ENCODE results near the gene C3AR1.
"Not testable (repeated sequence)": the region's sequence is repeated elsewhere in the genome, so short reads cannot be mapped to it uniquely, and the experiment has no call there.

C3AR1 gene

GRCh38 chr12:8065991-8066594 lies at the start of gene C3AR1:
C3AR1 (minus strand) TSS chr12:8066359; CDS start chr12:8060185, 6,174 bp downstream.
- no peak for DNase-seq (ENCODE audit: low read depth in 3 of 3)

- DNase-seq (ENCODE audit: low read depth in 3 of 3) = not testable (repeated sequence)
Observed at GRCh38 chr12:8113117-8113516, 47.0 kb upstream of the C3AR1 start.

GRCh38 chr12:8108808-8109398 lies 42.7 kb upstream of the C3AR1 start:
- peak; percentile 45 to 77 (median 65) for DNase-seq (ENCODE audit: low read depth in 3 of 3)

- DNase-seq (ENCODE audit: low read depth in 3 of 3) = no peak
Observed at GRCh38 chr12:8099235-8099634, 33.1 kb upstream of the C3AR1 start.

GRCh38 chr12:8096281-8096915 lies 30.2 kb upstream of the C3AR1 start:
- no peak for DNase-seq (ENCODE audit: low read depth in 3 of 3)

GRCh38 chr12:8093291-8093690 lies 27.1 kb upstream of the C3AR1 start:
- no peak for DNase-seq (ENCODE audit: low read depth in 3 of 3)

GRCh38 chr12:8089716-8090115 lies 23.6 kb upstream of the C3AR1 start:
- no peak for DNase-seq (ENCODE audit: low read depth in 3 of 3)

- DNase-seq (ENCODE audit: low read depth in 3 of 3) = not testable (repeated sequence)
Observed at GRCh38 chr12:8089277-8089676, 23.1 kb upstream of the C3AR1 start.

GRCh38 chr12:8088574-8088973 lies 22.4 kb upstream of the C3AR1 start:
- DNase-seq (ENCODE audit: low read depth in 3 of 3) = peak in 1 of 3 experiments; percentile 16

GRCh38 chr12:8087666-8088065 lies 21.5 kb upstream of the C3AR1 start:
- no peak for DNase-seq (ENCODE audit: low read depth in 3 of 3)

- DNase-seq (ENCODE audit: low read depth in 3 of 3) = peak in 1 of 3 experiments; percentile 35
Observed at GRCh38 chr12:8084351-8084750, 18.2 kb upstream of the C3AR1 start.

GRCh38 chr12:8082808-8083100 lies 16.6 kb upstream of the C3AR1 start:
- DNase-seq (ENCODE audit: low read depth in 3 of 3) = no peak

GRCh38 chr12:8081251-8081920 lies 15.2 kb upstream of the C3AR1 start:
- DNase-seq (ENCODE audit: low read depth in 3 of 3) = peak in 1 of 3 experiments; percentile 18

GRCh38 chr12:8080120-8080519 lies 14.0 kb upstream of the C3AR1 start:
- no peak for DNase-seq (ENCODE audit: low read depth in 3 of 3)

GRCh38 chr12:8078916-8079315 lies 12.8 kb upstream of the C3AR1 start:
- DNase-seq (ENCODE audit: low read depth in 3 of 3) = no peak

GRCh38 chr12:8078398-8078797 lies 12.2 kb upstream of the C3AR1 start:
- peak; percentile 33 to 37 (median 35) for DNase-seq (ENCODE audit: low read depth in 3 of 3)

- DNase-seq (ENCODE audit: low read depth in 3 of 3) = no peak
Observed at GRCh38 chr12:8077207-8077606, 11.0 kb upstream of the C3AR1 start.

GRCh38 chr12:8076366-8076765 lies 10.2 kb upstream of the C3AR1 start:
- no peak for DNase-seq (ENCODE audit: low read depth in 3 of 3)

GRCh38 chr12:8075935-8076334 lies 9.8 kb upstream of the C3AR1 start:
- DNase-seq (ENCODE audit: low read depth in 3 of 3) = no peak

GRCh38 chr12:8071820-8072219 lies 5.7 kb upstream of the C3AR1 start:
- DNase-seq (ENCODE audit: low read depth in 3 of 3) = not testable (repeated sequence)

GRCh38 chr12:8069582-8069981 lies 3.4 kb upstream of the C3AR1 start:
- DNase-seq (ENCODE audit: low read depth in 3 of 3) = no peak

GRCh38 chr12:8064131-8064530 lies 2.0 kb downstream of the C3AR1 start:
- DNase-seq (ENCODE audit: low read depth in 3 of 3) = no peak

GRCh38 chr12:8058506-8058905 lies 7.7 kb downstream of the C3AR1 start:
- DNase-seq (ENCODE audit: low read depth in 3 of 3) = no peak

Measured in stimulated activated CD4-positive, alpha-beta T cell treated with anti-CD3 and anti-CD28 coated beads, TNF-alpha, amount 100 ng/mL, for 24 hours (primary cell).